ENCODE results near the gene NUMB. TPM values are rescaled to one million over a fixed set of nuclear protein-coding genes. Genes with fewer than 3 reads are reported as not detected.

The NUMB gene
- total and polyA plus RNA-seq, 2 of the 13 experiments (the other 11 are each of a cell fraction or from before 2014, with no cell fraction given) = 20.3 to 71.1 TPM

DNA sequence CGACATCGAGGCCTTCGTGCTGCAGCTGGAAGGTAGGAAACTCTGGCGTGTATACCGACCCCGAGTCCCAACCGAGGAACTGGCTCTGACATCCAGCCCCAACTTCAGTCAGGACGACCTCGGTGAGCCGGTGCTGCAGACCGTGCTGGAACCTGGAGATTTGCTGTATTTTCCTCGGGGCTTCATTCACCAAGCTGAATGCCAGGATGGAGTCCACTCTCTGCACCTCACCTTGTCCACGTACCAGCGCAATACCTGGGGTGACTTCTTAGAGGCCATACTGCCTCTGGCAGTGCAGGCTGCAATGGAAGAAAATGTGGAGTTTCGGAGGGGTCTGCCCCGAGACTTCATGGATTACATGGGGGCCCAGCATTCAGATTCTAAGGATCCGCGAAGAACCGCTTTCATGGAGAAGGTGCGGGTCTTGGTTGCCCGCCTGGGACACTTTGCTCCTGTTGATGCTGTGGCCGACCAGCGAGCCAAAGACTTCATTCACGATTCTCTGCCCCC is 33.8 kb upstream of the NUMB start (continued):
- TF ChIP-seq, protein P1, sequence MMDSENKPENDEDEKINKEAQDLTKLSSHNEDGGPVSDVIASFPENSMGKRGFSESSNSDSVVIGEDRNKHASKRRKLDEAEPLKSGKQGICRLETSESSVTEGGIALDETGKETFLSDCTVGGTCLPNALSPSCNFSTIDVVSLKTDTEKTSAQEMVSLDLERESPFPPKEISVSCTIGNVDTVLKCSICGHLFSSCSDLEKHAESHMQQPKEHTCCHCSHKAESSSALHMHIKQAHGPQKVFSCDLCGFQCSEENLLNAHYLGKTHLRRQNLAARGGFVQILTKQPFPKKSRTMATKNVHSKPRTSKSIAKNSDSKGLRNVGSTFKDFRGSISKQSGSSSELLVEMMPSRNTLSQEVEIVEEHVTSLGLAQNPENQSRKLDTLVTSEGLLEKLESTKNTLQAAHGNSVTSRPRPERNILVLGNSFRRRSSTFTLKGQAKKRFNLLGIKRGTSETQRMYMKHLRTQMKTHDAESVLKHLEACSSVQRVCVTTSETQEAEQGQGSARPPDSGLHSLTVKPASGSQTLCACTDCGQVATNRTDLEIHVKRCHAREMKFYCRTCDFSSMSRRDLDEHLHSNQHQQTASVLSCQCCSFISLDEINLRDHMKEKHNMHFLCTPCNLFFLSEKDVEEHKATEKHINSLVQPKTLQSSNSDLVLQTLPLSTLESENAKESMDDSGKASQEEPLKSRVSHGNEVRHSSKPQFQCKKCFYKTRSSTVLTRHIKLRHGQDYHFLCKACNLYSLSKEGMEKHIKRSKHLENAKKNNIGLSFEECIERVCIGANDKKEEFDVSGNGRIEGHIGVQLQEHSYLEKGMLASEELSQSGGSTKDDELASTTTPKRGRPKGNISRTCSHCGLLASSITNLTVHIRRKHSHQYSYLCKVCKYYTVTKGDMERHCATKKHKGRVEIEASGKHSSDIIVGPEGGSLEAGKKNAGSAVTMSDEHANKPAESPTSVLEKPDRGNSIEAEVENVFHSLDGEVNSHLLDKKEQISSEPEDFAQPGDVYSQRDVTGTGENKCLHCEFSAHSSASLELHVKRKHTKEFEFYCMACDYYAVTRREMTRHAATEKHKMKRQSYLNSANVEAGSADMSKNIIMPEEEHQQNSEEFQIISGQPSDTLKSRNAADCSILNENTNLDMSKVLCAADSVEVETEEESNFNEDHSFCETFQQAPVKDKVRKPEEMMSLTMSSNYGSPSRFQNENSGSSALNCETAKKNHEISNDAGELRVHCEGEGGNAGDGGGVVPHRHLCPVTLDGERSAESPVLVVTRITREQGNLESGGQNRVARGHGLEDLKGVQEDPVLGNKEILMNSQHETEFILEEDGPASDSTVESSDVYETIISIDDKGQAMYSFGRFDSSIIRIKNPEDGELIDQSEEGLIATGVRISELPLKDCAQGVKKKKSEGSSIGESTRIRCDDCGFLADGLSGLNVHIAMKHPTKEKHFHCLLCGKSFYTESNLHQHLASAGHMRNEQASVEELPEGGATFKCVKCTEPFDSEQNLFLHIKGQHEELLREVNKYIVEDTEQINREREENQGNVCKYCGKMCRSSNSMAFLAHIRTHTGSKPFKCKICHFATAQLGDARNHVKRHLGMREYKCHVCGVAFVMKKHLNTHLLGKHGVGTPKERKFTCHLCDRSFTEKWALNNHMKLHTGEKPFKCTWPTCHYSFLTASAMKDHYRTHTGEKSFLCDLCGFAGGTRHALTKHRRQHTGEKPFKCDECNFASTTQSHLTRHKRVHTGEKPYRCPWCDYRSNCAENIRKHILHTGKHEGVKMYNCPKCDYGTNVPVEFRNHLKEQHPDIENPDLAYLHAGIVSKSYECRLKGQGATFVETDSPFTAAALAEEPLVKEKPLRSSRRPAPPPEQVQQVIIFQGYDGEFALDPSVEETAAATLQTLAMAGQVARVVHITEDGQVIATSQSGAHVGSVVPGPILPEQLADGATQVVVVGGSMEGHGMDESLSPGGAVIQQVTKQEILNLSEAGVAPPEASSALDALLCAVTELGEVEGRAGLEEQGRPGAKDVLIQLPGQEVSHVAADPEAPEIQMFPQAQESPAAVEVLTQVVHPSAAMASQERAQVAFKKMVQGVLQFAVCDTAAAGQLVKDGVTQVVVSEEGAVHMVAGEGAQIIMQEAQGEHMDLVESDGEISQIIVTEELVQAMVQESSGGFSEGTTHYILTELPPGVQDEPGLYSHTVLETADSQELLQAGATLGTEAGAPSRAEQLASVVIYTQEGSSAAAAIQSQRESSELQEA (CRISPR knock-in tag; IDR thresholded peaks at IDR 0.05; ENCODE audit: not compliant biosample characterization) = no peak
- TF ChIP-seq TCF7L2 (IDR thresholded peaks at IDR 0.05; ENCODE audit: low read depth, low read length) = no peak
- TF ChIP-seq ZBTB38 (CRISPR knock-in tag; IDR thresholded peaks at IDR 0.05) = 0 out of 2 replicates have a peak, but pooled peaks have one; percentile 24
- TF ChIP-seq, protein P2, sequence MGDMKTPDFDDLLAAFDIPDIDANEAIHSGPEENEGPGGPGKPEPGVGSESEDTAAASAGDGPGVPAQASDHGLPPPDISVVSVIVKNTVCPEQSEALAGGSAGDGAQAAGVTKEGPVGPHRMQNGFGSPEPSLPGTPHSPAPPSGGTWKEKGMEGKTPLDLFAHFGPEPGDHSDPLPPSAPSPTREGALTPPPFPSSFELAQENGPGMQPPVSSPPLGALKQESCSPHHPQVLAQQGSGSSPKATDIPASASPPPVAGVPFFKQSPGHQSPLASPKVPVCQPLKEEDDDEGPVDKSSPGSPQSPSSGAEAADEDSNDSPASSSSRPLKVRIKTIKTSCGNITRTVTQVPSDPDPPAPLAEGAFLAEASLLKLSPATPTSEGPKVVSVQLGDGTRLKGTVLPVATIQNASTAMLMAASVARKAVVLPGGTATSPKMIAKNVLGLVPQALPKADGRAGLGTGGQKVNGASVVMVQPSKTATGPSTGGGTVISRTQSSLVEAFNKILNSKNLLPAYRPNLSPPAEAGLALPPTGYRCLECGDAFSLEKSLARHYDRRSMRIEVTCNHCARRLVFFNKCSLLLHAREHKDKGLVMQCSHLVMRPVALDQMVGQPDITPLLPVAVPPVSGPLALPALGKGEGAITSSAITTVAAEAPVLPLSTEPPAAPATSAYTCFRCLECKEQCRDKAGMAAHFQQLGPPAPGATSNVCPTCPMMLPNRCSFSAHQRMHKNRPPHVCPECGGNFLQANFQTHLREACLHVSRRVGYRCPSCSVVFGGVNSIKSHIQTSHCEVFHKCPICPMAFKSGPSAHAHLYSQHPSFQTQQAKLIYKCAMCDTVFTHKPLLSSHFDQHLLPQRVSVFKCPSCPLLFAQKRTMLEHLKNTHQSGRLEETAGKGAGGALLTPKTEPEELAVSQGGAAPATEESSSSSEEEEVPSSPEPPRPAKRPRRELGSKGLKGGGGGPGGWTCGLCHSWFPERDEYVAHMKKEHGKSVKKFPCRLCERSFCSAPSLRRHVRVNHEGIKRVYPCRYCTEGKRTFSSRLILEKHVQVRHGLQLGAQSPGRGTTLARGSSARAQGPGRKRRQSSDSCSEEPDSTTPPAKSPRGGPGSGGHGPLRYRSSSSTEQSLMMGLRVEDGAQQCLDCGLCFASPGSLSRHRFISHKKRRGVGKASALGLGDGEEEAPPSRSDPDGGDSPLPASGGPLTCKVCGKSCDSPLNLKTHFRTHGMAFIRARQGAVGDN (CRISPR knock-in tag; IDR thresholded peaks at IDR 0.05) = peak; percentile 5
- TF ChIP-seq, protein P3, sequence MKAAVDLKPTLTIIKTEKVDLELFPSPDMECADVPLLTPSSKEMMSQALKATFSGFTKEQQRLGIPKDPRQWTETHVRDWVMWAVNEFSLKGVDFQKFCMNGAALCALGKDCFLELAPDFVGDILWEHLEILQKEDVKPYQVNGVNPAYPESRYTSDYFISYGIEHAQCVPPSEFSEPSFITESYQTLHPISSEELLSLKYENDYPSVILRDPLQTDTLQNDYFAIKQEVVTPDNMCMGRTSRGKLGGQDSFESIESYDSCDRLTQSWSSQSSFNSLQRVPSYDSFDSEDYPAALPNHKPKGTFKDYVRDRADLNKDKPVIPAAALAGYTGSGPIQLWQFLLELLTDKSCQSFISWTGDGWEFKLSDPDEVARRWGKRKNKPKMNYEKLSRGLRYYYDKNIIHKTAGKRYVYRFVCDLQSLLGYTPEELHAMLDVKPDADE (CRISPR knock-in tag; IDR thresholded peaks at IDR 0.05) = no peak
- no peak for TF ChIP-seq ZKSCAN8 (CRISPR knock-in tag; IDR thresholded peaks at IDR 0.05; ENCODE audit: borderline replicate concordance)
- TF ChIP-seq, protein P4, sequence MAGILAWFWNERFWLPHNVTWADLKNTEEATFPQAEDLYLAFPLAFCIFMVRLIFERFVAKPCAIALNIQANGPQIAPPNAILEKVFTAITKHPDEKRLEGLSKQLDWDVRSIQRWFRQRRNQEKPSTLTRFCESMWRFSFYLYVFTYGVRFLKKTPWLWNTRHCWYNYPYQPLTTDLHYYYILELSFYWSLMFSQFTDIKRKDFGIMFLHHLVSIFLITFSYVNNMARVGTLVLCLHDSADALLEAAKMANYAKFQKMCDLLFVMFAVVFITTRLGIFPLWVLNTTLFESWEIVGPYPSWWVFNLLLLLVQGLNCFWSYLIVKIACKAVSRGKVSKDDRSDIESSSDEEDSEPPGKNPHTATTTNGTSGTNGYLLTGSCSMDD (CRISPR knock-in tag; IDR thresholded peaks at IDR 0.05) = no peak
- TF ChIP-seq POLR2A (IDR thresholded peaks at IDR 0.05; ENCODE audit: insufficient read depth in 1 of 2, low read depth in 2 of 2, low read length in 2 of 2) = 0 out of 4 replicates have a peak, but pooled peaks of 1 of the 2 experiments have one; percentile 13
- TF ChIP-seq SMAD9 (CRISPR knock-in tag; IDR thresholded peaks at IDR 0.05) = no peak
- TF ChIP-seq NRL (CRISPR knock-in tag; IDR thresholded peaks at IDR 0.05; ENCODE audit: borderline replicate concordance) = peak; percentile 11; the same call in 1 of the 2 replicates
- 0 out of 2 replicates have a peak, but pooled peaks have one; percentile 10 for TF ChIP-seq POGZ (CRISPR knock-in tag; IDR thresholded peaks at IDR 0.05)
- no peak for TF ChIP-seq SATB2 (CRISPR knock-in tag; IDR thresholded peaks at IDR 0.05)
- TF ChIP-seq ZNF121 (CRISPR knock-in tag; IDR thresholded peaks at IDR 0.05) = no peak
- TF ChIP-seq RCOR2 (CRISPR knock-in tag; IDR thresholded peaks at IDR 0.05) = no peak
- no peak for TF ChIP-seq RFX5 (IDR thresholded peaks at IDR 0.05; ENCODE audit: low read depth, low read length)
- no peak for TF ChIP-seq HOXA9 (CRISPR knock-in tag; IDR thresholded peaks at IDR 0.05; ENCODE audit: borderline replicate concordance)
